Keratinocyte (primary cell): ENCODE data around the gene ABAT. TPM values are rescaled to one million over a fixed set of nuclear protein-coding genes. Genes with fewer than 3 reads are reported as not detected.

Source experiments
- DNase-seq: peaks from one replicate; pipeline ENCODE4 v3.0.0-alpha.2; 2011; ENCODE audit warnings: low read depth, missing footprints, low spot score
- FAIRE-seq: peaks from 2 replicates; lab custom pipeline; 2011; peaks lifted over from hg19 to GRCh38; lab: Jason Lieb, UNC
- H2AFZ ChIP-seq: 2 replicates; pipeline ENCODE4 v1.6.0; 2012; ENCODE audit warnings: low read length, control low read depth, inconsistent platforms; ENCODE audit not compliant: control insufficient read depth
- H3K27ac ChIP-seq: 2 replicates; pipeline ENCODE4 v1.5.1; 2011; ENCODE audit warnings: low read length; ENCODE audit not compliant: control insufficient read depth, insufficient read depth
- H3K27me3 ChIP-seq: 3 replicates; pipeline ENCODE4 v1.6.0; 2011; ENCODE audit warnings: low read length; ENCODE audit not compliant: control insufficient read depth, insufficient read depth; ENCODE audit errors: extremely low read depth
- H3K36me3 ChIP-seq, 2 experiments: 2 replicates in 1 of 2; 3 replicates in 1 of 2; pipeline ENCODE4 v1.5.1; 2011; ENCODE audit warnings: low read length in 2 of 2, mild to moderate bottlenecking in 1 of 2; ENCODE audit not compliant: control insufficient read depth in 2 of 2, insufficient read depth in 2 of 2; ENCODE audit errors: extremely low read depth in 1 of 2
- H3K4me1 ChIP-seq: 3 replicates; pipeline ENCODE4 v1.5.1; 2011; ENCODE audit warnings: low read length; ENCODE audit not compliant: control insufficient read depth, insufficient read depth; ENCODE audit errors: extremely low read depth
- H3K4me2 ChIP-seq: 3 replicates; pipeline ENCODE4 v1.6.0; 2011; ENCODE audit warnings: low read depth, low read length; ENCODE audit not compliant: control insufficient read depth, insufficient read depth; ENCODE audit errors: extremely low read depth
- H3K4me3 ChIP-seq, 3 experiments: fragments of 200-600 bp in 1 of 3; sonication (generic) in 1 of 3; 2 replicates in 2 of 3; 3 replicates in 1 of 3; pipeline ENCODE4 v1.5.1; 2011 to 2016; ENCODE audit warnings: low read length in 3 of 3, mild to moderate bottlenecking in 3 of 3, control low read depth in 2 of 3, inconsistent platforms in 1 of 3, low read depth in 1 of 3, mixed read lengths in 1 of 3, mixed run types in 1 of 3, moderate library complexity in 1 of 3; ENCODE audit not compliant: control insufficient read depth in 2 of 3, insufficient read depth in 2 of 3; ENCODE audit errors: extremely low read depth in 1 of 3
- H3K79me2 ChIP-seq: 2 replicates; pipeline ENCODE4 v1.6.0; 2012; ENCODE audit warnings: low read length; ENCODE audit not compliant: control insufficient read depth, insufficient read depth
- H3K9ac ChIP-seq: 3 replicates; pipeline ENCODE4 v1.6.0; 2011; ENCODE audit warnings: low read length; ENCODE audit not compliant: control insufficient read depth, insufficient read depth; ENCODE audit errors: extremely low read depth
- H3K9me1 ChIP-seq: 3 replicates; pipeline ENCODE4 v1.6.0; 2011; ENCODE audit warnings: low read length; ENCODE audit not compliant: control insufficient read depth, insufficient read depth; ENCODE audit errors: extremely low read depth
- H3K9me3 ChIP-seq: 2 replicates; pipeline ENCODE4 v1.5.1; 2012; ENCODE audit warnings: low read depth, low read length; ENCODE audit not compliant: control insufficient read depth
- H4K20me1 ChIP-seq: 3 replicates; pipeline ENCODE4 v1.6.0; 2011; ENCODE audit warnings: low read length; ENCODE audit not compliant: control insufficient read depth, insufficient read depth; ENCODE audit errors: extremely low read depth
- CTCF ChIP-seq, 3 experiments: IDR thresholded peaks in 1 of 3; conservative IDR thresholded peaks in 1 of 3; optimal IDR thresholded peaks in 1 of 3; 2 replicates in 2 of 3; 3 replicates in 1 of 3; pipeline versions ENCODE3 to v1.5.1; 2011; ENCODE audit warnings: low read length in 3 of 3, mild to moderate bottlenecking in 3 of 3, moderate library complexity in 2 of 3, control low read depth in 1 of 3, inconsistent platforms in 1 of 3; ENCODE audit not compliant: insufficient read depth in 2 of 3; ENCODE audit errors: extremely low read depth in 1 of 3
- EZH2 ChIP-seq: IDR thresholded peaks from one replicate; pipeline ENCODE4 v1.6.1; 2012; ENCODE audit warnings: inconsistent platforms, mild to moderate bottlenecking, low read length, moderate library complexity
- dilution Hi-C: fragments of 300-500 bp; cut with MboI; formaldehyde crosslinking; loops from one replicate; pipeline ENCODE4 v1.7.0; 2020; ENCODE audit warnings: low sequenced_read_pairs; ENCODE audit not compliant: extremely low pct_ligation_motif_present
- polyA plus RNA-seq, 5 experiments: library from polyadenylated mRNA; depleted of rRNA in 3 of 5; stranded (reverse) in 3 of 5; stranded (forward) in 1 of 5; unstranded in 1 of 5; fragments of >200 nt; gene quantifications; 1 replicate in 1 of 5; 2 replicates in 3 of 5; 3 replicates in 1 of 5; pipeline versions ENCODE4 v1.2.1 to v1.2.3, GENCODE V29; 2011 to 2012; ENCODE audit warnings: missing spikeins in 2 of 5, low read depth in 1 of 5, low replicate concordance in 1 of 5

The ABAT gene
- polyA plus RNA-seq, 1 donor (not counting 4 experiments of a cell fraction or from before 2014, with no cell fraction given): 13.7 TPM

DNA sequence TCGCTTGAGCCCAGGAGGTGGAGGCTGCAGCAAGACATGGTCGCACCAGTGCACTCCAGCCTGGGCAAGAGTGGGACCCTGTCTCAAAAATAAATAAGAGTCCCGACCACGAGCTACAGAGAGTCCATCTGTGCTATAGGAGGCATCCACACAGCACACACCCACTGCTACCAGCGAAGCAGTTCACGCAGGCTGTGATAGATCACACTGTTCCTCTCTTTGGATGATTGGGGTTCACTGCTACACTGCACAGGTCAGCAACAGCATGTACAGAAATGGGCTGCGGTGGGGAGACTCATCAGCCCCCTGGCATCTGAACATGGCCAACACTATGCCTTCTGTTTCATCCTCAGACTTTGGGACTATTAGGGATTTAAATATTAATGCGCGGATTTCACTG is 157.0 kb downstream of the ABAT start:
- Histone ChIP-seq H3K27ac (no peak overlapping the region), H3K27me3 (no peaks in the 10 kb centered on the region), H3K4me3 (no peak overlapping the region), H3K36me3 (peaks cover 19 to 39% of the 10 kb centered on the region in 2 experiments), H3K4me2 (no peak overlapping the region), H3K9ac (no peak overlapping the region), H4K20me1 (peaks cover 4% of the 10 kb centered on the region), H3K79me2 (peaks cover 37% of the 10 kb centered on the region), H2AFZ (no peak overlapping the region), H3K4me1 (peaks cover 13% of the 10 kb centered on the region), H3K9me3 (no peaks in the 10 kb centered on the region), H3K9me1 (peaks cover 2% of the 10 kb centered on the region)
- FAIRE-seq (no peak), DNase-seq (no peak)
- no peak for TF ChIP-seq CTCF (optimal IDR thresholded peaks at IDR 0.05 in 1 of 3, IDR thresholded peaks at IDR 0.05 in 1 of 3, conservative IDR thresholded peaks at IDR 0.05 in 1 of 3; ENCODE audit: extremely low read depth in 1 of 3, insufficient read depth in 2 of 3, low read length in 3 of 3)
- TF ChIP-seq EZH2: no peak
- dilution Hi-C loops: no loop called here

- Histone ChIP-seq H3K9me1 (peaks cover 2% of the 10 kb centered on the region), H3K36me3 (peaks cover 18 to 39% of the 10 kb centered on the region in 2 experiments), H3K27ac (no peak overlapping the region), H3K4me3 (no peak overlapping the region), H3K79me2 (peaks cover 38% of the 10 kb centered on the region), H3K27me3 (no peaks in the 10 kb centered on the region), H3K9ac (no peak overlapping the region), H2AFZ (no peak overlapping the region), H4K20me1 (peaks cover 4% of the 10 kb centered on the region), H3K4me1 (peaks cover 13% of the 10 kb centered on the region), H3K4me2 (no peak overlapping the region), H3K9me3 (no peaks in the 10 kb centered on the region)
- no peak for FAIRE-seq
- TF ChIP-seq CTCF (optimal IDR thresholded peaks at IDR 0.05 in 1 of 3, IDR thresholded peaks at IDR 0.05 in 1 of 3, conservative IDR thresholded peaks at IDR 0.05 in 1 of 3; ENCODE audit: extremely low read depth in 1 of 3, insufficient read depth in 2 of 3, low read length in 3 of 3) (no peak), EZH2 (no peak)
- no peak for DNase-seq
- dilution Hi-C loops: no loop called here
Observed at GRCh38 chr16:8831871-8832716, 157.7 kb downstream of the ABAT start.
